ENCODE data around the gene PCDH1. TPM values are rescaled to one million over a fixed set of nuclear protein-coding genes. Genes with fewer than 3 reads are reported as not detected.
A peak's percentile ranks its signal among the peaks of the same experiment; 100 is the strongest.
"Not testable (repeated sequence)": the region's sequence is repeated elsewhere in the genome, so short reads cannot be mapped to it uniquely, and the experiment has no call there.

Gene PCDH1
- total RNA-seq: 0.43 and 3.5 TPM in 2 replicates

DNA sequence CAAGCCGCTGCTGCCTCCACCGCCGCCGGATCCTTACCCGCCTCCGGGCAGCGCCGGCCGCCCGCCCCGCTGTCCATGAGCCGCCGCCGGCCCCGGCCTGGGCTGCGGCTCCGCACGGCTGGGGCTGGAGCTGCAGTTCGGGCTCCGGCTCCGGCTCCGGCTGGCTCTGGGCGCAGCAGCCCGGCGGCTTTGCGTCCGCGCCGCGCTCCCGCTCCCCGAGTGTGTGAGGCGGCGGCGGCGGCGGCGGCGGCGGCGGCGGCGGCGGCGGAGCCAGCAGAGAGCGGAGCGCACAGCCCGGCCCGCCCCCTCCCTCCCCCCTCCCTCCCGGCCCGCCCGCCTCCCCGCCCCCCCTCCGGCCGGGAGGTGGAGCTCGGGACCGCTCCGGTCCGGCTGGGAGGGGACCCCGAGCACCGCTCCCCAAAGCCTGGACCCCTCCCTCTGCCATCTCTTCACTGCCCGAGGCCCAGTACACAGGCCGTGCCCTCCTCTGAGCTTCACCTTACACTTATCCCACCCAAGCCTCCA is at the start of gene PCDH1:
TSS of gene PCDH1 (minus strand) at position 225 of the 525 bp plus-strand sequence. CDS start at position 77, 148 bp downstream.
- DNase-seq (ENCODE audit: low read depth): peak; percentile 36
- H3K4me3 ChIP-seq (ENCODE audit: low read depth, low read length): peak within 1 kb of the TSS; percentile 52
- TF ChIP-seq, protein P1, sequence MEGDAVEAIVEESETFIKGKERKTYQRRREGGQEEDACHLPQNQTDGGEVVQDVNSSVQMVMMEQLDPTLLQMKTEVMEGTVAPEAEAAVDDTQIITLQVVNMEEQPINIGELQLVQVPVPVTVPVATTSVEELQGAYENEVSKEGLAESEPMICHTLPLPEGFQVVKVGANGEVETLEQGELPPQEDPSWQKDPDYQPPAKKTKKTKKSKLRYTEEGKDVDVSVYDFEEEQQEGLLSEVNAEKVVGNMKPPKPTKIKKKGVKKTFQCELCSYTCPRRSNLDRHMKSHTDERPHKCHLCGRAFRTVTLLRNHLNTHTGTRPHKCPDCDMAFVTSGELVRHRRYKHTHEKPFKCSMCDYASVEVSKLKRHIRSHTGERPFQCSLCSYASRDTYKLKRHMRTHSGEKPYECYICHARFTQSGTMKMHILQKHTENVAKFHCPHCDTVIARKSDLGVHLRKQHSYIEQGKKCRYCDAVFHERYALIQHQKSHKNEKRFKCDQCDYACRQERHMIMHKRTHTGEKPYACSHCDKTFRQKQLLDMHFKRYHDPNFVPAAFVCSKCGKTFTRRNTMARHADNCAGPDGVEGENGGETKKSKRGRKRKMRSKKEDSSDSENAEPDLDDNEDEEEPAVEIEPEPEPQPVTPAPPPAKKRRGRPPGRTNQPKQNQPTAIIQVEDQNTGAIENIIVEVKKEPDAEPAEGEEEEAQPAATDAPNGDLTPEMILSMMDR (IDR thresholded peaks at IDR 0.05; ENCODE audit: insufficient read depth, low read depth, low read length): no peak

DNA sequence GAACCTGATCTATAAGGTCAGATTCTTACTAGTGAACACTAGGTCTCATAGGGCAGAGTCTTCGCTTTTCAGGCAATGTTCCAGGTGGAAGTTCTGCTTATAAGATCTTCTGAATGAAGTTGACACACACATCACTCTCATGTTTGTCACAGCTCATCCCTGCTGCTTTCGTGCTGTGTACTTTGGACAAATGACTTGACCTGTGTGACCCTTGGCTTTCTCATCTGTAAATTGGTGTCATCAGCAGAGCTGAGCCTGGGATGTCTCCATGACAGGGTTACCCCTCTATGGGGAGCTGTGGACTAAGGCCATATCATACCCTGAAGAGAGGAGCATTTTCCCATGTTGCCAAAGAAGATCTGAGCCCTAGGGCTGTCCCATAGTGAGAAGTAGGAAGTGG is 48.2 kb upstream of the PCDH1 start:
- H3K4me3 ChIP-seq (ENCODE audit: low read depth, low read length): no peak overlapping the region
- DNase-seq (ENCODE audit: low read depth): no peak
- TF ChIP-seq, protein P1 (IDR thresholded peaks at IDR 0.05; ENCODE audit: insufficient read depth, low read depth, low read length): no peak

DNA sequence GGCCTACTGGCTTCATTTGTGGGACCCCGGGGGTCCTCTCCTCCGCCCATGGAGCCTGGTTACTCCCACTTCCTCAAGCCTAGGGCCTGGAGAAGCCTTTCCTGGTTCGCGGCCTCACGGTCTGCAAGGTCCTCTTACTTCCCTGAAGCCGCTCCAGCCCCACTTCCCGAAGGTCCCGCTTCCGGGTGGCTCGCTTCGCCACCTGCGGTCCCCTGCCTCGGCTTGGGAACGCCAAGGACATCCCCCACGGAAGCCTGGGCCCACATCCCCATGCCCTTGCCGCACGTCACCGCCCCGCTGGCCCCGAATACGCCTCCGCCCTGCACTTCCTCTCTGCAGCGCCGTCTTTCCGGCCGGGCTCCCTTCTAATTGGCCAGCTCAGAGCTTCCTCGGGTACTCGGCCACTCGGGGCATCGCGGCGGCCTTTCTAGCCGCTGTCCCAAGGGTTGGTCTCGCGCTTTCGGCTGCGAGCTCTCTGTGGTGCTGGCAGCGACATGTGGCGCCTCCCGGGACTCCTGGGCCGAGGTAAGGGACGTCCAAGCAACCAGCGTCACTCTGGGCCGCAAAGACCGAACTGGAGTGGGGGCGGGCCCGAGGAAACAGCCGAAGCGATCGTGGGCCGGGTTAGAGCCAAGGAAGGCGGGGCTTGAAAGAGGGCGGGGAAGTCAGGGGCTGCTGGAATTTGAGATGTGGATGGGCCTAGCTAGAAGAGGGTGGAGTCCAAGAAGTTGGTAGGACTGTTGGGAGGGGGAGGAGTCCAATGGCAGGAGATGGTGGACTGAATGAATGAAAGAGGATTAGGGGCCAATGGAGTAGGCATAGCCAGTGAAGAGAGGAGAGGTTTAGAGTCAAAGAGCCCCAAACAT is 45.5 kb upstream of the PCDH1 start, which contains the start of gene DELE1:
TSS of gene DELE1 (plus strand) at position 424 of the 866 bp plus-strand sequence. CDS start at position 495, 71 bp downstream.
- peak; percentile 94 for DNase-seq (ENCODE audit: low read depth)
- H3K4me3 ChIP-seq (ENCODE audit: low read depth, low read length): peak within 1 kb of the TSS; percentile 72
- TF ChIP-seq, protein P1 (IDR thresholded peaks at IDR 0.05; ENCODE audit: insufficient read depth, low read depth, low read length): no peak

DNA sequence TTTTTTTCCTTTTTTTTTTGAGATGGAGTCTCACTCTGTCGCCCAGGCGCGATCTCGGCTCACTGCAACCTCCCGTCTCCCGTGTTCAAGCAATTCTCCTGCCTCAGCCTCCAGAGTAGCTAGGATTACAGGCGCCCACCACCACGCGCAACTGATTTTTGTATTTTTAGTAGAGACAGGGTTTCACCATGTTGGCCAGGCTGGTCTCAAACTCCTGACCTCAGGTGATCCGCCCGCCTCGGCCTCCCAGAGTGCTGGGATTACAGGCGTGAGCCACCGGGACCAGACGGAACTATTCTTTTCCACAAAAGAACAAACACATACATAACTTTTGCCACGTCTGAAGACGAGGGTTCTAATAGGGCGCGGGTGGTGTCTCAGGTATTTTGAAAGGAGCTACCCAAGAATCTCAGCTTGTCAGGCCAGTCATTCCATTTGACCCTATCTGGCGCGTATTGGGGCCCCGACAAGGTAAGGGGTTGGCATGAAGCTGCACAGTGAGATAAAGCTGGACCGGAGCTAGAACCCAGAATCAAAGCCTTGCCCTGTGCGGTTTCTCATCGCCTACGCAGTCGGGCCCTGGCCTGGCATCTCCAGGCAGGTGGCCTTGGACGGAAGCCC is 44.7 kb upstream of the PCDH1 start:
- H3K4me3 ChIP-seq (ENCODE audit: low read depth, low read length): peak overlapping the region; percentile 72
- DNase-seq (ENCODE audit: low read depth): not testable (repeated sequence)

DNA sequence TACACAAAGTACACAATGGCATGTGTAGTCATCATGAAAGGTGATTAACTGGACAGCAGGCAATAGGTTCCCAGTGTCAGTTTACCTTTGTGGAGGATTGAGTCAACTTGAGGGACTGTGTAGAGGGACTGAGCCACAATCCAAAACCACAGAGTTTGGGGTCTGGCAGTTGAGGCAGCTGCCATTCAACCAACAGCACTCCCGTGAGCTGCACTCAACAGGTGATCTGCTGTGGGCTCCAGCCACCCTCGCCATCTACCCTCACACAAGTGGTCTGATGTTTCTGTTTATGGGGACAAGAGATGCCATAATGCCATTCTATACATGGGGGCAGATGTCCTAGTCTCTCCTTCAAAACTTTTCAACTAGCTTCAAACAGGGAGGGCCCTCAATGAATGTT is 42.6 kb upstream of the PCDH1 start:
- H3K4me3 ChIP-seq (ENCODE audit: low read depth, low read length): no peak overlapping the region
- no peak for DNase-seq (ENCODE audit: low read depth)
- TF ChIP-seq, protein P1 (IDR thresholded peaks at IDR 0.05; ENCODE audit: insufficient read depth, low read depth, low read length): no peak

DNA sequence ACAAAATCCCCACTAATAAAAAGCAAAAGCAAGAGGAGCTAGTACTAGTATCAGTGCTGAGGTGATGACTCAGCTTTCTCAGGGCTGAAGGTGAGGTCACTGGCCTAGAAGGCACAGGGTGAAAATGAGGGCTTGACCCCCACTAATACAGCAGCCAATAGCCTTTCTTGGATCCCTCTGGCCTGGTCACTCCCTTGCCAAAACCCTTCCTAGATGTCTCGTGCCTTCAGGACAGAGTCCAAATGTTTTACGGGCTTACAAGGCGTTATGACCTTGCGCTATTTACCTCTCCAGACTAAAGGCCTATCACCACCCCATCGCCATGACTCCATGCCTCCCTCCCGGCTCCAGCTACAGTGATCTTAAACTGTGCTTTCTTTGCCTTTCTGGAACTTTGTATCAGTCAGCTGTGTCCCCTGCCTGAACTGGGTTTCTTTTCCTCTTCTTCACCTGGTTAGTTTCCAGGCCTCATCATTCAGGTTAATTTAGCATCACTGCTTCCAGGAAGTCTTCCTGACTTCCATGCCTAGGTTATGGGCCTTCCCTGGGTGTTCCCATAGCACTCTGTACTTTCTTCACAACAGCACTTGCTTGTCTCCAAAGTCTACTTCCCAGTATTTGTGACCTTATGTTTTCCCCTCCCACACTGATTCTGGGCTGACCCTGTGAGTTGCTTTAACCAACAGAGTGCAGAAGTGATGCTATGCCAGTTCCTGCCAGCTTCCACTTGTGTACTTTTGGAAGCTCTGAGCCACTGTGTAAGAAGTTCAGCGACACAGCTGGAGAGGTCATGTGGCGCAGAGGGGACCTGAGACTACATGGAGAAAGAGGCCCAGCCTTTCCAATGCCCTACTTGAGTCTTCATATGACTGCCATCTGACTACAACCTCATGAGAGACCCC is 41.3 kb upstream of the PCDH1 start:
- no peak for DNase-seq (ENCODE audit: low read depth)
- TF ChIP-seq, protein P1 (IDR thresholded peaks at IDR 0.05; ENCODE audit: insufficient read depth, low read depth, low read length): no peak
- H3K4me3 ChIP-seq (ENCODE audit: low read depth, low read length): no peak overlapping the region
